Heart left ventricle (tissue), 13 donors: ENCODE data around the gene CUX1.

Experiments
- CTCF ChIP-seq, 12 donors: fragments of 200-600 bp; sonication (generic) in 4 of 12; IDR thresholded peaks; one replicate each; pipeline versions ENCODE4 v1.5.0 to v1.8.0; 2018 to 2022; ENCODE audit warnings: antibody characterized with exemption in 12 of 12, mild to moderate bottlenecking in 5 of 12
- POLR2A ChIP-seq, 2 donors: fragments of 450-650 bp; IDR thresholded peaks; one replicate each; pipeline ENCODE4 v1.6.1; 2017; ENCODE audit warnings: antibody characterized with exemption in 2 of 2, mild to moderate bottlenecking in 2 of 2, moderate library complexity in 2 of 2
- donor health status: ischemic (EF 13 %, LVEDD 7.1; RV severe dilation, severe dysfunction).
- donor health status: DM: no; HTN: yes; CAD: no.
- donor health status: DM: no; HTN: no; CAD: no.
- donor health status: ischemic (EF 25% LVEDD 6.9; RV normal size, moderate dysfunction).
- donor health status: ischemic (EF 25% LVEDD 5.7; RV mildly dilated, moderate dysfunction).
- donor health status: ischemic (EF 35%, LVEDD 5.7; RV mildly dilated, moderate dysfunction).
- donor health status: nonischemic (EF 11% LVEDD 7.7; RV severe dilation, severe dysfunction).
- donor health status: DM: yes; HTN: yes; CAD: no.
- donor health status: PGD.
- donor health status: ischemic (EF 29% LVEDD 5.4; RV normal size, mild dysfunction).
- donor health status: nonischemic (EF 23%, LVEDD 6.1; RV moderate dilation, normal function).

GRCh38 chr7:101868191-101868950 is 50.9 kb downstream of the CUX1 start:
- TF ChIP-seq CTCF (IDR thresholded peaks at IDR 0.05): no peak
- no peak for TF ChIP-seq POLR2A (IDR thresholded peaks at IDR 0.05)
